ENCODE measurements around the gene TNIP1. TPM values are rescaled to one million over a fixed set of nuclear protein-coding genes. Genes with fewer than 3 reads are reported as not detected.

Gene TNIP1
- total RNA-seq, 1 experiment from 2014 or later = 106 TPM

DNA sequence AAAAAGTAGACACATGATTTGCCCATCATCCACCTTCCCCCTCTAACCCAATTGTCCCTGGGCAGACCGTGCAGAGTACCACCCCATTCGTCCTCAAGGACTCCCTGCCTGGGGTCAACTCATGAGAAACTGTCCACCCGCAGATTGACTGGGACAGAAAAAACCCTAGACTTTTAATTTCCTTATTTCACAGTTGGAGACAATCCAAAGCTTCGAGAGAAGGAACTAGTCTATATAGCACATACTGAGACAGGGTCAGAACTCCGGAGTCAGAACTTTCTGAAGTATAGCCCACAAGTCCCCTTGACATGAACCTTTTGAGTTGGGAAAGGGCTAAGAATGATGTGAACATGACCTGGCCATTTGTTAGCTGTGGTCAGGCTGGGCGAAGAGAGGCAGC, 68.0 kb downstream of the TNIP1 start:
- Histone ChIP-seq H3K9me3 (ENCODE audit: low read length) (no peaks in the 10 kb centered on the region), H3K9me2 (replicated peaks; ENCODE audit: insufficient read depth, low read length) (no peaks in the 10 kb centered on the region), H3K4me2 (ENCODE audit: low read depth, low read length, poor library complexity, severe bottlenecking) (no peak overlapping the region), H3K27ac (ENCODE audit: low read length) (no peak overlapping the region), H3K36me3 (ENCODE audit: insufficient read depth, low read length) (no peaks in the 10 kb centered on the region), H3K4me1 (ENCODE audit: low read length) (no peaks in the 10 kb centered on the region), H3K27me3 (ENCODE audit: low read length) (no peaks in the 10 kb centered on the region), H2AFZ (ENCODE audit: low read length) (no peak overlapping the region), H3K9ac (ENCODE audit: low read length) (no peak overlapping the region), H3K79me2 (ENCODE audit: low read length) (no peaks in the 10 kb centered on the region), H3K4me3 (ENCODE audit: low read length) (no peak overlapping the region), H4K20me1 (ENCODE audit: insufficient read depth, low read depth, low read length) (no peaks in the 10 kb centered on the region)
- DNase-seq = no peak

GRCh38 chr5:151008906-151009305, 71.9 kb downstream of the TNIP1 start:
- no peak overlapping the region for H3K27ac ChIP-seq (ENCODE audit: low read length)
- no peaks in the 10 kb centered on the region for H3K36me3 ChIP-seq (ENCODE audit: insufficient read depth, low read length)
- H3K9me2 ChIP-seq (replicated peaks; ENCODE audit: insufficient read depth, low read length) = no peaks in the 10 kb centered on the region
- H3K79me2 ChIP-seq (ENCODE audit: low read length) = no peaks in the 10 kb centered on the region
- no peaks in the 10 kb centered on the region for H3K27me3 ChIP-seq (ENCODE audit: low read length)
- no peaks in the 10 kb centered on the region for H3K9me3 ChIP-seq (ENCODE audit: low read length)
- no peak overlapping the region for H2AFZ ChIP-seq (ENCODE audit: low read length)
- DNase-seq = no peak
- no peak overlapping the region for H3K4me3 ChIP-seq (ENCODE audit: low read length)
- peaks cover 8% of the 10 kb centered on the region for H3K4me1 ChIP-seq (ENCODE audit: low read length)
- no peak overlapping the region for H3K4me2 ChIP-seq (ENCODE audit: low read depth, low read length, poor library complexity, severe bottlenecking)
- H4K20me1 ChIP-seq (ENCODE audit: insufficient read depth, low read depth, low read length) = 0 out of 2 replicates have a peak, but pooled peaks cover 3% of the 10 kb centered on the region
- H3K9ac ChIP-seq (ENCODE audit: low read length) = no peak overlapping the region

DNA sequence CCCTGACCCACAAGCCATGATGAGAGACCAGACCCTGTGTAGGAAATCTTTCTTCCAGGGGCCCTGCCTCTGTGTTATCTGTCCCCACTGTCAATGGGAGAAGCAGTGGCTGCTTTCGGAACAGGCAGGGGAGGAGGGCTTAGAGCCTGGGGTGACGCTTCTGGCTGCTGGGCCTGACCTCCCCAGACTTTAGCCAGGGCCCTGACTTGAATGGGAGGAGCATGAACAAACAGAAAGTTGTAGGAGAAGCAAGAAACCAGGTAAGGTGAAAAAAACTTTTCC, 72.7 kb downstream of the TNIP1 start:
- H3K9me2 ChIP-seq (replicated peaks; ENCODE audit: insufficient read depth, low read length) = no peaks in the 10 kb centered on the region
- H3K27me3 ChIP-seq (ENCODE audit: low read length) = no peaks in the 10 kb centered on the region
- H2AFZ ChIP-seq (ENCODE audit: low read length) = no peak overlapping the region
- peaks cover 8% of the 10 kb centered on the region for H3K4me1 ChIP-seq (ENCODE audit: low read length)
- H3K9ac ChIP-seq (ENCODE audit: low read length) = no peak overlapping the region
- H3K4me3 ChIP-seq (ENCODE audit: low read length) = no peak overlapping the region
- no peak overlapping the region for H3K4me2 ChIP-seq (ENCODE audit: low read depth, low read length, poor library complexity, severe bottlenecking)
- H3K79me2 ChIP-seq (ENCODE audit: low read length) = no peaks in the 10 kb centered on the region
- H3K27ac ChIP-seq (ENCODE audit: low read length) = no peak overlapping the region
- DNase-seq = no peak
- H4K20me1 ChIP-seq (ENCODE audit: insufficient read depth, low read depth, low read length) = 0 out of 2 replicates have a peak, but pooled peaks cover 3% of the 10 kb centered on the region
- no peaks in the 10 kb centered on the region for H3K36me3 ChIP-seq (ENCODE audit: insufficient read depth, low read length)
- H3K9me3 ChIP-seq (ENCODE audit: low read length) = no peaks in the 10 kb centered on the region

DNA sequence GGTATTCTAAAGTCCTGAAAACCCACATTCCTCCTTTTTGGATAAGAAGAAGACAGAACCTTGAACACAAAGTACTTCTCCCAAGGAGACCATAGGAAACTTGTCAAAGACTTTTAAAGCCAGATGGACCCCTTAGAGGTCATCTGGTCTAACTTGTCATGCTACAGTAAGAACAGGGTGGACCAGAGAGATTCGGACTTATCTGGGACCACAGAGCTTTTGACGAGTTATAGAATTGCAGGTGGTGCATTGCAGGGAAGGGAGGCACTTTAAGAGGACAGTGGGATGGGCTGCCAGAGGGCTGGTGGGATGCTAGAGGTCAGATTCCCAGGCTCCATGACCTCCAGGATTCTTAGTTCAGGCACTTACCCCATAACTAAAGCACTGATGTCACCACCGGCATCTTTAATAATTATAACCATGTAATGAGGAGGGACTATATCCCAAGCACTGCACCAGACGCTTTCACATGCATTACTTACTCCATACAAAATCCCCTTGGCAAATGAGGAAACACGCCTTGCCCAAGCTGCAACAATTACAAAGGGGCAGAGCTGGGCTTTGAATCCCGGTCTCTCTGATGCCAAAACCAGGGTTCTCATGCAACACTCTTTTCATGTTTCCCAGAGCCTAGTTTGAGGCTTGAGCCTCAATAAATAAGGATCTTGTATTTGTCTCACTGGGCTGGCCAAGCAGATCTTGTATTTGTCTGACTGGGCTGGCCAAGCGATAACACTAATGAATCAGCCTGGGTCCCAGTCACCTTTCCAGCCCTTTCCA, 73.2 kb downstream of the TNIP1 start:
- no peak overlapping the region for H3K9ac ChIP-seq (ENCODE audit: low read length)
- no peaks in the 10 kb centered on the region for H3K36me3 ChIP-seq (ENCODE audit: insufficient read depth, low read length)
- no peak overlapping the region for H3K4me2 ChIP-seq (ENCODE audit: low read depth, low read length, poor library complexity, severe bottlenecking)
- H3K9me3 ChIP-seq (ENCODE audit: low read length) = no peaks in the 10 kb centered on the region
- H3K4me1 ChIP-seq (ENCODE audit: low read length) = peaks cover 8% of the 10 kb centered on the region
- no peaks in the 10 kb centered on the region for H3K27me3 ChIP-seq (ENCODE audit: low read length)
- H2AFZ ChIP-seq (ENCODE audit: low read length) = no peak overlapping the region
- no peaks in the 10 kb centered on the region for H3K9me2 ChIP-seq (replicated peaks; ENCODE audit: insufficient read depth, low read length)
- H4K20me1 ChIP-seq (ENCODE audit: insufficient read depth, low read depth, low read length) = 0 out of 2 replicates have a peak, but pooled peaks cover 3% of the 10 kb centered on the region
- DNase-seq = no peak
- no peak overlapping the region for H3K27ac ChIP-seq (ENCODE audit: low read length)
- H3K4me3 ChIP-seq (ENCODE audit: low read length) = no peak overlapping the region
- no peaks in the 10 kb centered on the region for H3K79me2 ChIP-seq (ENCODE audit: low read length)

DNA sequence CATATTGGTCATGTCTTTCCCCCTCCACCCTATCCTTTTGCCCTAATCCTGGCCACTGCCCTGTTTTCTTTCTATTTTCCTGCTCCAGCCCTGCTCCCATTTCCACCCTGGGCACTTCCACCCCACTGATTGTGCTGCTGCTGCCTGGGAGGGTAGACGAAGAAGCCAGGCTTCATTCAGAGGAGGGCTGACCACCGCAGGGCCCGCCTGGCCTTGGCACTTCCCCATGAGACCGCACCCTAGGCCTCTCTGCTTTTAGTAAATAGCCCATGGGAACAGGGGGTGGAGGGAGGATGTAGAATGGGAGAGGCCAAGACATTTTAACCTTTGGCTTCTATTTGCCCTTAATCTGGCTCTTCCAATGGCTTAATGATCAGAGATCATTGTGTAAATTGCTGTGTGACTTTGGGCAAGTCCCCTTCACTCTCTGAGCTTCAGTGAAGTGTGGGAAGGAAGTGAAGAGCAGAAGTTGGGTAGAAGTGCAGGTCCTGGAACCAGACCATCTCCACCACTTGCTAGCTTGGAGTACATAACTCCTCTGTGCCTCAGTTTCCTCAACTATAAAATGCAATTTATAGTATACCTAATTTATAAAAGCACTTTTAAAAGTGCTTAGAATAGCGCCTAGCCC, 74.0 kb downstream of the TNIP1 start:
- Histone ChIP-seq H3K4me2 (ENCODE audit: low read depth, low read length, poor library complexity, severe bottlenecking) (no peak overlapping the region), H2AFZ (ENCODE audit: low read length) (no peak overlapping the region)

DNA sequence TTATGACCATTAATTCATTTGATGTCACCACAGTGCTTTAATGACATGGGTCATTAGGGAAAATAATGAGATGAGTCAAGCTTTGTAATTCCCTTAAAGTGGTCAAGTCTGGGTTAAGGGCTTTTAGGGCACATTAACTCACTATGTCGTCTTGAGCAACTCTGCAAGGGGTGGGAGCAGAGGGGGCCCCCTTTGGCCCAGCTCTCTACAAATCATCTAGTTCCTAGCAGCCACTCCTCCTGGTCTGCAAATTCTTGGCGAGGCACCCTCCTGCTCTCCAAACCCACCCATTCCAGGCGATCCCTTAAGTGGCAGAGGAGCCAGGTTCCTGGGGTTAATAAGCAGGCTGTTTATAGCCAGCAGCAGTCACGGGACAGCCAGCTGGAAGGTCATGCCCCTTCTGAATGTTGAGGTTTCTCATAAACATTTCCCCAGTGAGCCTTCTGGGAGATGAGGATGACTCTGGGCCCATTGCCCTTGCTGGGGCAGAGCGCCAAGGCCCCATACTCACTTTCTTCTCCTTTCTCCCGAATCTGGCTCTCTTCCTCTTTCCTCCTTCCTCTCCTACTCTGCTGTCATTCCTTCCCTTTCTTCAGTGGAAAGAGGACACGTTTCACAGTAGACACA, 74.8 kb downstream of the TNIP1 start:
- Histone ChIP-seq H4K20me1 (ENCODE audit: insufficient read depth, low read depth, low read length) (0 out of 2 replicates have a peak, but pooled peaks cover 3% of the 10 kb centered on the region), H3K4me3 (ENCODE audit: low read length) (no peak overlapping the region), H3K79me2 (ENCODE audit: low read length) (no peaks in the 10 kb centered on the region), H3K9me2 (replicated peaks; ENCODE audit: insufficient read depth, low read length) (no peaks in the 10 kb centered on the region), H3K9ac (ENCODE audit: low read length) (no peak overlapping the region), H3K9me3 (ENCODE audit: low read length) (no peaks in the 10 kb centered on the region), H3K36me3 (ENCODE audit: insufficient read depth, low read length) (no peaks in the 10 kb centered on the region), H3K27me3 (ENCODE audit: low read length) (no peaks in the 10 kb centered on the region), H3K27ac (ENCODE audit: low read length) (no peak overlapping the region), H2AFZ (ENCODE audit: low read length) (no peak overlapping the region), H3K4me2 (ENCODE audit: low read depth, low read length, poor library complexity, severe bottlenecking) (no peak overlapping the region), H3K4me1 (ENCODE audit: low read length) (peaks cover 8% of the 10 kb centered on the region)
- DNase-seq = no peak

More for the DNA sequence above, 74.0 kb downstream of the TNIP1 start:
- peaks cover 8% of the 10 kb centered on the region for H3K4me1 ChIP-seq (ENCODE audit: low read length)
- no peaks in the 10 kb centered on the region for H3K36me3 ChIP-seq (ENCODE audit: insufficient read depth, low read length)
- no peak for DNase-seq
- H3K27ac ChIP-seq (ENCODE audit: low read length) = no peak overlapping the region
- no peaks in the 10 kb centered on the region for H3K9me3 ChIP-seq (ENCODE audit: low read length)
- H3K9ac ChIP-seq (ENCODE audit: low read length) = no peak overlapping the region
- no peaks in the 10 kb centered on the region for H3K9me2 ChIP-seq (replicated peaks; ENCODE audit: insufficient read depth, low read length)
- H4K20me1 ChIP-seq (ENCODE audit: insufficient read depth, low read depth, low read length) = 0 out of 2 replicates have a peak, but pooled peaks cover 3% of the 10 kb centered on the region
- no peak overlapping the region for H3K4me3 ChIP-seq (ENCODE audit: low read length)
- H3K79me2 ChIP-seq (ENCODE audit: low read length) = no peaks in the 10 kb centered on the region
- H3K27me3 ChIP-seq (ENCODE audit: low read length) = no peaks in the 10 kb centered on the region

DNA sequence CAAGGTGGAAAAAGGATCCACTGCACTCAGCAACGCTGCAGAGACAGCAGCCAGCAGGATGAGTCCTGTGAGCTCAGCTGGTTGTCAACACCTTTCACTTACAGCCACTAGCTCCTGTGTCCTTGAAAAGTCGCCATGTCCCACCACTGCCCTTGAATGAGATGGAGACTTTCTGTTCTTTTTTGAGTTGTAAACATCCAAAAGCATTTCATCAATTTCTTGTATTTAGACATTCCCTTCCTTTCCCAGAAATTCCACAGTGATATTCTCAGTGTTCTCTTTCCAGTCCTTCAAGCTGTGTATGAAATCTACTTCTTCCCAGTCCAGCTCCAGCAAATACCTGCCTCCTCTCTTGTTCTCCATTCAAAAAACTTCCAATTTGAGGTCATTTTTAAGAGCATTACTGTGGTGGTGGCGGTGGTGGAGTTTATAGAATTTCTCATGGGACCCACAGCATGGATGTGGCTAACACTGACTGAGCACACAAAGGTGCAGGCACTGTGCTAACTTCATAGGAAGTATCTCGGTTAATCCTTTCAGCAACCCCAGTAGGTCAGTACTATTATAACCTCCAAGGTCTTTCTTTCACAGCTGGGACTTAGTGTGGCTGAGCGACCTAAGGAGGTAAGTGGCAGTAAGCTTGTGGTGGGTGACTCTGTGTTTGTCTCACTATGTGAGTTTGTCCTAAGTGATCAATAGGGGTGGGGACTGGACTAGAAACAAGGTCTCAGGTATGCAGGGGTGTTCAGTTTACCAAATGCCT, 75.5 kb downstream of the TNIP1 start:
- Histone ChIP-seq H3K9ac (ENCODE audit: low read length) (no peak overlapping the region), H4K20me1 (ENCODE audit: insufficient read depth, low read depth, low read length) (0 out of 2 replicates have a peak, but pooled peaks cover 3% of the 10 kb centered on the region), H2AFZ (ENCODE audit: low read length) (no peak overlapping the region), H3K9me3 (ENCODE audit: low read length) (no peaks in the 10 kb centered on the region), H3K4me1 (ENCODE audit: low read length) (peaks cover 8% of the 10 kb centered on the region), H3K36me3 (ENCODE audit: insufficient read depth, low read length) (no peaks in the 10 kb centered on the region), H3K79me2 (ENCODE audit: low read length) (no peaks in the 10 kb centered on the region), H3K4me2 (ENCODE audit: low read depth, low read length, poor library complexity, severe bottlenecking) (no peak overlapping the region), H3K27ac (ENCODE audit: low read length) (no peak overlapping the region), H3K27me3 (ENCODE audit: low read length) (no peaks in the 10 kb centered on the region), H3K4me3 (ENCODE audit: low read length) (no peak overlapping the region), H3K9me2 (replicated peaks; ENCODE audit: insufficient read depth, low read length) (no peaks in the 10 kb centered on the region)
- DNase-seq = no peak

GRCh38 chr5:151004499-151004898, 76.3 kb downstream of the TNIP1 start:
- DNase-seq = no peak
- H4K20me1 ChIP-seq (ENCODE audit: insufficient read depth, low read depth, low read length) = 0 out of 2 replicates have a peak, but pooled peaks cover 3% of the 10 kb centered on the region
- H3K27ac ChIP-seq (ENCODE audit: low read length) = no peak overlapping the region
- H3K9ac ChIP-seq (ENCODE audit: low read length) = no peak overlapping the region
- no peak overlapping the region for H3K4me3 ChIP-seq (ENCODE audit: low read length)
- no peaks in the 10 kb centered on the region for H3K9me2 ChIP-seq (replicated peaks; ENCODE audit: insufficient read depth, low read length)
- no peaks in the 10 kb centered on the region for H3K27me3 ChIP-seq (ENCODE audit: low read length)
- H3K4me1 ChIP-seq (ENCODE audit: low read length) = peaks cover 8% of the 10 kb centered on the region
- no peaks in the 10 kb centered on the region for H3K36me3 ChIP-seq (ENCODE audit: insufficient read depth, low read length)
- no peaks in the 10 kb centered on the region for H3K9me3 ChIP-seq (ENCODE audit: low read length)
- no peak overlapping the region for H2AFZ ChIP-seq (ENCODE audit: low read length)
- no peak overlapping the region for H3K4me2 ChIP-seq (ENCODE audit: low read depth, low read length, poor library complexity, severe bottlenecking)
- no peaks in the 10 kb centered on the region for H3K79me2 ChIP-seq (ENCODE audit: low read length)

All from Karpas-422 (cell line).